DOHH2 (cell line): ENCODE results near the gene FAM20C.

Experiments used
- H3F3A ChIP-seq: fragments of 200-600 bp; sonication (generic), shearing (Covaris generic); 2 replicates; pipeline ENCODE4 v1.6.0; 2016; ENCODE audit warnings: antibody characterized with exemption, mild to moderate bottlenecking; ENCODE audit not compliant: control insufficient read depth, insufficient read depth
- H3K27ac ChIP-seq: fragments of 200-600 bp; sonication (generic); 2 replicates; pipeline ENCODE4 v1.5.1; 2014; ENCODE audit warnings: low read depth, mild to moderate bottlenecking, low read length, moderate library complexity
- H3K27me3 ChIP-seq: fragments of 200-600 bp; sonication (generic); 2 replicates; pipeline ENCODE4 v1.6.1; 2014; ENCODE audit warnings: mild to moderate bottlenecking, low read length, mixed read lengths; ENCODE audit not compliant: control insufficient read depth
- H3K36me3 ChIP-seq: fragments of 200-600 bp; sonication (generic); 2 replicates; pipeline ENCODE4 v1.6.1; 2014; ENCODE audit warnings: mild to moderate bottlenecking, low read length, moderate library complexity, mixed read lengths; ENCODE audit not compliant: control insufficient read depth
- H3K4me1 ChIP-seq: fragments of 200-600 bp; sonication (generic); 2 replicates; pipeline ENCODE4 v1.6.1; 2014; ENCODE audit warnings: mild to moderate bottlenecking, low read length, mixed read lengths; ENCODE audit not compliant: control insufficient read depth
- H3K4me2 ChIP-seq: fragments of 200-600 bp; sonication (generic); 2 replicates; pipeline ENCODE4 v1.6.0; 2014; ENCODE audit warnings: mild to moderate bottlenecking, low read length, moderate library complexity
- H3K4me3 ChIP-seq: fragments of 200-600 bp; sonication (generic); 2 replicates; pipeline ENCODE4 v1.5.1; 2014; ENCODE audit warnings: mild to moderate bottlenecking, low read length, mixed read lengths
- H3K79me2 ChIP-seq: fragments of 200-600 bp; sonication (generic); 2 replicates; pipeline ENCODE4 v1.6.1; 2014; ENCODE audit warnings: mild to moderate bottlenecking, low read length, mixed read lengths; ENCODE audit not compliant: control insufficient read depth
- H3K9me2 ChIP-seq: fragments of 200-600 bp; sonication (generic); replicated peaks from 2 replicates; pipeline ENCODE4 v1.6.1; 2014; ENCODE audit warnings: mild to moderate bottlenecking, low read length, mixed read lengths; ENCODE audit not compliant: control insufficient read depth
- H3K9me3 ChIP-seq: fragments of 200-600 bp; sonication (generic); 2 replicates; pipeline ENCODE4 v1.6.1; 2014; ENCODE audit warnings: antibody characterized with exemption, low read length, mixed read lengths; ENCODE audit not compliant: control insufficient read depth, insufficient read depth
- H4K20me1 ChIP-seq: fragments of 200-600 bp; sonication (generic); 2 replicates; pipeline ENCODE4 v1.6.0; 2014; ENCODE audit warnings: low read depth, mild to moderate bottlenecking, antibody characterized with exemption, low read length, moderate library complexity; ENCODE audit not compliant: control insufficient read depth, insufficient read depth
- EZH2phosphoT487 ChIP-seq: fragments of 200-600 bp; sonication (generic); IDR thresholded peaks from 2 replicates; pipeline ENCODE4 v1.6.1; 2017; ENCODE audit warnings: borderline replicate concordance, mild to moderate bottlenecking, antibody characterized with exemption, low read length, moderate library complexity, mixed read lengths
- TF ChIP-seq, protein P1 (sequence below): fragments of 200-600 bp; sonication (generic); IDR thresholded peaks from one replicate; pipeline ENCODE4 v1.5.1; 2014; ENCODE audit warnings: antibody characterized with exemption, mild to moderate bottlenecking, low read depth, low read length; ENCODE audit not compliant: poor library complexity, severe bottlenecking

Gene FAM20C

DNA sequence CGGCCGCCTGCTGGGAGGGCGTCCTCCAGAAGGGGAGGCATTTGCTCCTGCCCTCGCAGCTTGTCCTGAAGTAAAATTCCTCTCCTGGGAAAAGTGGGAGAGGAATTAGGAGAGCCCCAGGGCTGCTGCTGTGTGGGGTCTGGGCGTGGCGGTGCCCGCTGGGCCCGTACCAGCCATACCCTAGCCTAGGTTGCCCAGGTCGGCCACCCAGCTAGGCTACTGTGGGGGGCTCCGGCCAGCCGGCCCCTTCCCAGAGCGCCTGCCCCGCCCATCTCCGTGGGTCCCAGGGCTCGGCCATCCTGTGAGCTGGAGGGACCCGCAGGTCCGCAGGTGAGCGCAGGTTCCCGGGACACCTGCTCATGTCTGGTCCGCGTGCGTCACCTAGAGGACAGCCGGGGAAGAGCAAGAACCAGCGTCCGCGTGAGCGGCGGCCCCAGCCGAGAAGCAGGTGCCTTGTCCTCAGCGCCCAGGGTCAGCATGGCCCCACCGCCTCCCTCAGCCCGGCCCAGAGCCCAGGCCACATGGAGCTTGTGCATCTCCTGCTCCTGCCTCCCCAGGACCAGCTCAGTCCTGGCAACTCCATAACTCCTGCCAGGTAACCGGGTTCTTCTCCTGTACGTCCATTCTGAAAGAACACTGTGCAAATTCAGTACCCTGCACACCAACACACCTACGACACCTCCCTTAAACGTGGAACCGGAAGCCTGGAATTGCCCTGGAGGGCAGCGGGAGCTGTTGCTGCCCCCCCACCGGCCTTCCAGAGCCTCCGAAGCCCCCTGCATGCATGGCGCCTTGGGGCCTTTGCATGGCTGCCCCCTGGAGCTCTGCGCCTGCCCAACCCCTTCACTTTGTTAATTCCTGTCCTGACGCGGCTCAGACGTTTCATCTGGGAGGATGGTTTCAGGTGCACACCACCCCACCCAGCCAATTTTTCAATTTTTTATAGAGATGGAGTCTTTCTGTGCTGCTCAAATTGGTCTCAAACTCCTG is 74.8 kb downstream of the FAM20C start:
- Histone ChIP-seq H3K4me1 (no peaks in the 10 kb centered on the region), H3K9me2 (no peaks in the 10 kb centered on the region), H3K9me3 (peaks cover 66% of the 10 kb centered on the region), H4K20me1 (no peaks in the 10 kb centered on the region), H3K27ac (no peak overlapping the region), H3K4me3 (no peak overlapping the region), H3K27me3 (no peaks in the 10 kb centered on the region), H3K79me2 (no peaks in the 10 kb centered on the region), H3F3A (peaks cover 11% of the 10 kb centered on the region), H3K4me2 (no peak overlapping the region), H3K36me3 (peaks cover 4% of the 10 kb centered on the region; the same call in 1 of the 2 replicates)
- TF ChIP-seq, protein P1, sequence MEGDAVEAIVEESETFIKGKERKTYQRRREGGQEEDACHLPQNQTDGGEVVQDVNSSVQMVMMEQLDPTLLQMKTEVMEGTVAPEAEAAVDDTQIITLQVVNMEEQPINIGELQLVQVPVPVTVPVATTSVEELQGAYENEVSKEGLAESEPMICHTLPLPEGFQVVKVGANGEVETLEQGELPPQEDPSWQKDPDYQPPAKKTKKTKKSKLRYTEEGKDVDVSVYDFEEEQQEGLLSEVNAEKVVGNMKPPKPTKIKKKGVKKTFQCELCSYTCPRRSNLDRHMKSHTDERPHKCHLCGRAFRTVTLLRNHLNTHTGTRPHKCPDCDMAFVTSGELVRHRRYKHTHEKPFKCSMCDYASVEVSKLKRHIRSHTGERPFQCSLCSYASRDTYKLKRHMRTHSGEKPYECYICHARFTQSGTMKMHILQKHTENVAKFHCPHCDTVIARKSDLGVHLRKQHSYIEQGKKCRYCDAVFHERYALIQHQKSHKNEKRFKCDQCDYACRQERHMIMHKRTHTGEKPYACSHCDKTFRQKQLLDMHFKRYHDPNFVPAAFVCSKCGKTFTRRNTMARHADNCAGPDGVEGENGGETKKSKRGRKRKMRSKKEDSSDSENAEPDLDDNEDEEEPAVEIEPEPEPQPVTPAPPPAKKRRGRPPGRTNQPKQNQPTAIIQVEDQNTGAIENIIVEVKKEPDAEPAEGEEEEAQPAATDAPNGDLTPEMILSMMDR = no peak
- TF ChIP-seq EZH2phosphoT487 = no peak

DNA sequence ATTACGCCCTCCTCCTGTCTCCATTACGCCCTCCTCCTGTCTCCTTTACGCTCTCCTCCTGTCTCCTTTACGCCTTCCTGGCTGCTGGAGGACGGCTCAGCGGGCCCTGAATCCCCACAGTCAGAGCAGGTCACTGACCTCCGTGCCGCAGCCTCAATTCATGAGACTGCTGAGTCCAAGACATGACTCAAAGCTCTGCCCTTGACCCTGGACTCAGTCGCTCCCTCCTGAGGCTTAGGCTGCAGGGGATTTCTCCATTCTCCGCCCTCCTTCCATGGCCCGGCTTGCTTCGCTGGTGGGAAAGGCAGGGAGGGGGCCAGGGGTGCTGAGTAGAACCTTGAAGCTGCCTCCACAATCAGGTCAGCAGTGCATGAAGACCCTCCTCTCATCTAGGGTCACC is 76.6 kb downstream of the FAM20C start:
- H3K79me2 ChIP-seq = no peaks in the 10 kb centered on the region
- no peak overlapping the region for H3K27ac ChIP-seq
- H3K9me3 ChIP-seq = peaks cover 67% of the 10 kb centered on the region
- H3F3A ChIP-seq = peaks cover 3% of the 10 kb centered on the region
- H3K4me1 ChIP-seq = no peaks in the 10 kb centered on the region
- no peak overlapping the region for H3K4me2 ChIP-seq
- TF ChIP-seq, protein P1 = no peak
- TF ChIP-seq EZH2phosphoT487 = no peak
- H3K4me3 ChIP-seq = no peak overlapping the region
- no peaks in the 10 kb centered on the region for H3K9me2 ChIP-seq
- no peaks in the 10 kb centered on the region for H3K36me3 ChIP-seq
- no peaks in the 10 kb centered on the region for H3K27me3 ChIP-seq
- H4K20me1 ChIP-seq = no peaks in the 10 kb centered on the region

DNA sequence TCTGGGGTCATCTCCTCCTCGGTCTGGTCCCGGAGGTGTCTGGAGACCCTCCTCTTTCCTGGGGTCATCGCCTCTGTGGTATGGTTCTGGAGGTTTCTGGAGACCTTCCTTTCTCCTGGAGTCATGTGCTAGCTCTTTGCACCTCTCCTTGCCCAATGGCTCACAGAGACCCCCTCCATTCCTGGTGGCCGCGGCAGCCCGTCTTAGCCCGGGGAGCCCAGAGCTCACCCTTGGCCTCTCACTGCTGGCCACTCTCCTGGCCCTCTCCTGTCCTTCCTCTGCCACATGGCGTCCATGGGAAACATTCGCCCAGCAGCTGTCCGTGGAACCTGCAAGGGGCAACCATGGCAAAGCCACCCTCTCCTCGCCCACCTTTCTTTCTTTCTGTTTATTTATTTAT is 77.3 kb downstream of the FAM20C start:
- no peaks in the 10 kb centered on the region for H3K27me3 ChIP-seq
- H3K9me2 ChIP-seq = no peaks in the 10 kb centered on the region
- H3F3A ChIP-seq = no peaks in the 10 kb centered on the region
- no peaks in the 10 kb centered on the region for H3K79me2 ChIP-seq
- H3K27ac ChIP-seq = no peak overlapping the region
- H3K9me3 ChIP-seq = peaks cover 60% of the 10 kb centered on the region
- H3K4me2 ChIP-seq = no peak overlapping the region
- TF ChIP-seq, protein P1 = no peak
- TF ChIP-seq EZH2phosphoT487 = no peak
- no peaks in the 10 kb centered on the region for H3K4me1 ChIP-seq
- no peaks in the 10 kb centered on the region for H3K36me3 ChIP-seq
- no peak overlapping the region for H3K4me3 ChIP-seq
- no peaks in the 10 kb centered on the region for H4K20me1 ChIP-seq
